Neural progenitor cell (in vitro differentiated cells): ENCODE measurements around the gene CFAP221.

Experiments used
- CTCF ChIP-seq: fragments of 200-600 bp; sonication (generic); IDR thresholded peaks from 2 replicates; pipeline ENCODE4 v1.5.1; 2017; ENCODE audit warnings: antibody characterized with exemption, mild to moderate bottlenecking
- EZH2phosphoT487 ChIP-seq: fragments of 200-600 bp; sonication (generic); IDR thresholded peaks from 2 replicates; pipeline ENCODE4 v1.6.1; 2017; ENCODE audit warnings: antibody characterized with exemption

DNA sequence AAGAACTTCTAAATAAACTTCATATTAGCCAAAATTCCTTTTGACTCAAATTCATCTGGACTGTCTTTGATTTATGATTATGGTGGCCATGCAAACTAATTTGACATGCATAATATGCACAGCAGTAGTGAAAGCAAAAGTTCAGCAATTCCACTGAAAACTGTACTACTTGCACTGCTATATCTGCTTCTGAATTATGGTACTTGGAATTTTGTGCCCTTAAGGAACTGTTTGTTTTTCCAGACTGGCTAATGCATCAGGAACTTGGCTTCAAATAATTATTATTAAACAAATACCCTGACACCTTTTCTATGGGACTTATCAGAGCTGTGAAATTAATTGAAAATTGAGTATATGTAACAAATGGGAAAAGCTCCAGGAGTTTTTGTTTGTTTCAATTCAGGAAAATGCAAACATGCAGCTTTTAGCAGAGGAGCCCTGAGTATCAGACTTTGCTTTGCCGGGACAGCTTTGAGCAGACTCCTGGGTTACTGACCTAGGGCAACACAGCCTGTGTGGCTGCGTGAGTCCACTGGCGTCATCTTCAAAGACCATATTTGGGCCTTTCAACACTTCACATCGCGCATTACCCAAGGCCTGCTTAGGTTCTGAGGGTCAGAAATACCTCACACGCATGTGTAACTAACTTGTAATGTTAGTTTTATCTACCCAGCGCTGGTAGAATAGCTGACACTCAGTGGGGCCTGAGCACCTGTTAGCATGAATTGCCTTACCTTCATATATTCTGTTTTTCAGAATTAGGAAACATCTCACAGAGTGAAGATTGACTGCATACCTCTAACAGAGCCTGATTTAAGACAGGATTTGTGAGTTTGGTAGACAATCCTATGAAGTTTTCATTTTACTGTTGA, 35.4 kb downstream of the CFAP221 start:
- TF ChIP-seq EZH2phosphoT487: no peak
- TF ChIP-seq CTCF: no peak
